SK-N-SH treated with all-trans-retinoic acid at 6 μM for 48 hours (cell line): ENCODE results near the gene TCP11L2.

Source experiments
- ATAC-seq: fragments of 200-7000 bp; cut with Tn5 transposase; 3 replicates; pipeline ENCODE4 v1.9.1; 2020; ENCODE audit warnings: mild to moderate bottlenecking, moderate library complexity
- ARNTL ChIP-seq: fragments of 450-650 bp; formaldehyde crosslinking; IDR thresholded peaks from 2 replicates; pipeline ENCODE4 v1.5.0; 2020; ENCODE audit warnings: low read depth, mild to moderate bottlenecking, moderate library complexity, borderline replicate concordance
- BACH2 ChIP-seq: fragments of 250-450 bp; sonication (Bioruptor Pico); IDR thresholded peaks from 2 replicates; pipeline ENCODE4 v1.9.0; 2021; ENCODE audit warnings: mild to moderate bottlenecking, borderline replicate concordance
- CREB5 ChIP-seq: fragments of 250-450 bp; sonication (Bioruptor Pico); IDR thresholded peaks from 2 replicates; pipeline ENCODE4 v1.5.1; 2020; ENCODE audit warnings: low read depth, mild to moderate bottlenecking, moderate library complexity
- CSDC2 ChIP-seq: fragments of 250-450 bp; sonication (Bioruptor Pico); IDR thresholded peaks from 2 replicates; pipeline ENCODE4 v1.5.0; 2020; ENCODE audit warnings: mild to moderate bottlenecking, moderate library complexity
- CSRNP3 ChIP-seq: fragments of 250-450 bp; sonication (Bioruptor Pico); IDR thresholded peaks from 2 replicates; pipeline ENCODE4 v1.5.1; 2021; ENCODE audit warnings: mild to moderate bottlenecking, moderate library complexity
- ESRRG ChIP-seq: fragments of 250-450 bp; sonication (Bioruptor Pico); IDR thresholded peaks from 2 replicates; pipeline ENCODE4 v1.6.1; 2021; ENCODE audit warnings: mild to moderate bottlenecking
- GLIS3 ChIP-seq: fragments of 250-450 bp; sonication (Bioruptor Pico); IDR thresholded peaks from 2 replicates; pipeline ENCODE4 v1.5.0; 2020; ENCODE audit warnings: mild to moderate bottlenecking, moderate library complexity
- OSR1 ChIP-seq: fragments of 250-450 bp; sonication (Bioruptor Pico); IDR thresholded peaks from 2 replicates; pipeline ENCODE4 v1.8.0; 2022; ENCODE audit warnings: moderate library complexity, mild to moderate bottlenecking, inconsistent platforms
- PATZ1 ChIP-seq: fragments of 250-450 bp; sonication (Bioruptor Pico); IDR thresholded peaks from 2 replicates; pipeline ENCODE4 v1.8.0; 2020; ENCODE audit warnings: mild to moderate bottlenecking, moderate library complexity, borderline replicate concordance
- PPARA ChIP-seq: fragments of 250-450 bp; sonication (Bioruptor Pico); IDR thresholded peaks from 2 replicates; pipeline ENCODE4 v1.5.0; 2020; ENCODE audit warnings: mild to moderate bottlenecking, borderline replicate concordance
- RARB ChIP-seq: fragments of 250-450 bp; sonication (Bioruptor Pico); IDR thresholded peaks from 2 replicates; pipeline ENCODE4 v1.8.0; 2021; ENCODE audit warnings: mild to moderate bottlenecking, moderate library complexity
- SNAI2 ChIP-seq: fragments of 250-450 bp; sonication (Bioruptor Pico); IDR thresholded peaks from 2 replicates; pipeline ENCODE4 v1.5.0; 2020; ENCODE audit warnings: mild to moderate bottlenecking, moderate library complexity
- TOX ChIP-seq: fragments of 250-450 bp; sonication (Bioruptor Pico); IDR thresholded peaks from 2 replicates; pipeline ENCODE4 v1.8.0; 2021; ENCODE audit warnings: mild to moderate bottlenecking, moderate library complexity, borderline replicate concordance
- TSHZ2 ChIP-seq: fragments of 250-450 bp; sonication (Bioruptor Pico); IDR thresholded peaks from 2 replicates; pipeline ENCODE4 v1.5.0; 2020; ENCODE audit warnings: mild to moderate bottlenecking, moderate library complexity
- ZFP3 ChIP-seq: fragments of 250-450 bp; sonication (Bioruptor Pico); IDR thresholded peaks from 2 replicates; pipeline ENCODE4 v1.5.0; 2020; ENCODE audit warnings: mild to moderate bottlenecking, moderate library complexity
- ZFP30 ChIP-seq: fragments of 450-650 bp; formaldehyde crosslinking; IDR thresholded peaks from 2 replicates; pipeline ENCODE4 v1.5.0; 2022; ENCODE audit warnings: mild to moderate bottlenecking, moderate library complexity
- ZNF70 ChIP-seq: fragments of 450-650 bp; formaldehyde crosslinking; IDR thresholded peaks from 2 replicates; pipeline ENCODE4 v1.5.0; 2020; ENCODE audit warnings: mild to moderate bottlenecking, moderate library complexity

The TCP11L2 gene

GRCh38 chr12:106348411-106348810, 45.9 kb downstream of the TCP11L2 start (continued):
- TF ChIP-seq TSHZ2 (CRISPR knock-in tag) (no peak), SNAI2 (CRISPR knock-in tag) (no peak), ZNF70 (CRISPR knock-in tag) (no peak), ESRRG (CRISPR knock-in tag) (no peak), CSDC2 (no peak), CSRNP3 (no peak), TOX (CRISPR knock-in tag) (no peak), PATZ1 (CRISPR knock-in tag) (no peak), OSR1 (CRISPR knock-in tag) (no peak)

- TF ChIP-seq PPARA (CRISPR knock-in tag), result no peak
- no peak for TF ChIP-seq SNAI2 (CRISPR knock-in tag)
- TF ChIP-seq TSHZ2 (CRISPR knock-in tag), result no peak
- TF ChIP-seq, all 23 proteins: peak for 0
- ATAC-seq, result no peak
These were observed 50.6 kb downstream of the TCP11L2 start for GRCh38 chr12:106353175-106353574.

GRCh38 chr12:106357549-106358395, 55.2 kb downstream of the TCP11L2 start, which contains the start of gene POLR3B:
Gene POLR3B (plus strand): TSS chr12:106357748. CDS start chr12:106357880, 132 bp downstream.
- ATAC-seq, result peak; percentile 94
- TF ChIP-seq TSHZ2 (CRISPR knock-in tag), result no peak
- TF ChIP-seq SNAI2 (CRISPR knock-in tag), result no peak
- no peak for TF ChIP-seq PPARA (CRISPR knock-in tag)
- no peak for TF ChIP-seq ARNTL (CRISPR knock-in tag)
- no peak for TF ChIP-seq ZFP3 (CRISPR knock-in tag)
- no peak for TF ChIP-seq GLIS3
- no peak for TF ChIP-seq PATZ1 (CRISPR knock-in tag)
- no peak for TF ChIP-seq CREB5 (CRISPR knock-in tag)
- no peak for TF ChIP-seq OSR1 (CRISPR knock-in tag)
- no peak for TF ChIP-seq RARB (CRISPR knock-in tag)
- TF ChIP-seq ESRRG (CRISPR knock-in tag), result no peak
- TF ChIP-seq CSRNP3, result no peak
- no peak for TF ChIP-seq ZFP30 (CRISPR knock-in tag)
- TF ChIP-seq TOX (CRISPR knock-in tag), result no peak
- no peak for TF ChIP-seq BACH2 (CRISPR knock-in tag)
